Breast epithelium (tissue), 4 donors: ENCODE results near the gene SLC25A1. TPM values are rescaled to one million over a fixed set of nuclear protein-coding genes. Genes with fewer than 3 reads are reported as not detected.

ENCODE experiments used
- DNase-seq, 2 donors: peaks; one replicate each; pipeline ENCODE4 v3.0.0-alpha.2; 2019; ENCODE audit warnings: low spot score in 2 of 2
- H3K27ac ChIP-seq, 2 donors: fragments of 200-600 bp; sonication (generic) in 1 of 2; one replicate each; pipeline ENCODE4 v1.5.1; 2016 to 2019; ENCODE audit warnings: mild to moderate bottlenecking in 1 of 2
- H3K27me3 ChIP-seq, 2 donors: fragments of 200-600 bp; sonication (generic) in 1 of 2; one replicate each; pipeline versions ENCODE4 v1.5.1 to v1.6.0; 2017 to 2019; ENCODE audit warnings: control low read depth in 1 of 2, mild to moderate bottlenecking in 1 of 2
- H3K36me3 ChIP-seq: fragments of 200-600 bp; one replicate; pipeline ENCODE4 v1.5.1; 2019
- H3K4me1 ChIP-seq, 2 donors: fragments of 200-600 bp; sonication (generic); one replicate each; pipeline ENCODE4 v1.5.1; 2016 to 2019; ENCODE audit warnings: control low read depth in 1 of 2
- H3K4me3 ChIP-seq, 3 donors: fragments of 200-600 bp; sonication (generic); 1 replicate in 2 of 3; 2 replicates in 1 of 3; pipeline ENCODE4 v1.5.1; 2016 to 2019; ENCODE audit warnings: mild to moderate bottlenecking in 3 of 3, moderate library complexity in 2 of 3
- H3K9me3 ChIP-seq, 2 donors: fragments of 200-600 bp; sonication (generic) in 1 of 2; one replicate each; pipeline ENCODE4 v1.5.1; 2016 to 2019; ENCODE audit warnings: control low read depth in 1 of 2
- POLR2A ChIP-seq: fragments of 450-650 bp; IDR thresholded peaks from one replicate; pipeline ENCODE4 v1.6.1; 2016; ENCODE audit warnings: antibody characterized with exemption, mild to moderate bottlenecking, moderate library complexity
- POLR2AphosphoS5 ChIP-seq, 3 donors: sonication (generic); formaldehyde crosslinking; IDR thresholded peaks; one replicate each; pipeline ENCODE4 v1.6.1; 2017; ENCODE audit warnings: antibody characterized with exemption in 3 of 3
- intact Hi-C: fragments of 100-400 bp; cut with DNase I; formaldehyde crosslinking; loops from one replicate; pipeline ENCODE4 v1.15.1; 2023; ENCODE audit warnings: low total_unique reads
- total RNA-seq, 3 donors: library from RNA; depleted of rRNA; stranded (reverse); fragments of >200 nt; gene quantifications; one replicate each; pipeline ENCODE4 v1.1.0, GENCODE V29; 2016
- TF ChIP-seq, protein P1 (sequence below), 3 donors: fragments of 450-650 bp; IDR thresholded peaks; one replicate each; pipeline ENCODE4 v1.5.1; 2016 to 2017; ENCODE audit warnings: antibody characterized with exemption in 3 of 3, mild to moderate bottlenecking in 3 of 3, moderate library complexity in 3 of 3

SLC25A1 gene
- total RNA-seq, 3 donors from 2014 or later, result 49.2 to 140 (median 50.2) TPM

DNA sequence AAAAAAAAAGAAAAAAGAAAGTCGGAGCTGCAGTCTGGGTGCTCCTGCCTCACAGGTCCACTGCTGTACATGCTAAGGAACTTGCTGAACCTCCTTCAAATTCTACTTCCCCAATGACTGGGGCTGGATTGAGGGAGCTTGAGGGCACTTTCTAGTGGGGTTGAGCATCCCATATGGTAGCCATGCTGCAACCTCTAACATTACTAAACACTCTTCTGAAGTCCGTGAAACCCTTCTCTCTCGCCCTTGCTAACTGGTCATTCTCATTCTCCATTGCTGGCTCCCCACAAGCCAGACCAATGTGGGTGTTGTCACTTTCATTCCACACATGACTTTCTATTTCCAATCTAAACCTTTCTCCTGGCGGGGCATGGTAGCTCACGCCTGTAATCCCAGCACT lies 35.3 kb downstream of the SLC25A1 start:
- H3K27me3 ChIP-seq, result peaks cover 0 to 7% of the 10 kb centered on the region in 2 donors
- peaks cover 0 to 3% of the 10 kb centered on the region in 2 donors for H3K4me1 ChIP-seq
- H3K4me3 ChIP-seq, result peak overlapping the region in 2 of 3 donors; percentile 78 to 91
- H3K27ac ChIP-seq, result no peak overlapping the region
- no peak for DNase-seq
- TF ChIP-seq, protein P1, sequence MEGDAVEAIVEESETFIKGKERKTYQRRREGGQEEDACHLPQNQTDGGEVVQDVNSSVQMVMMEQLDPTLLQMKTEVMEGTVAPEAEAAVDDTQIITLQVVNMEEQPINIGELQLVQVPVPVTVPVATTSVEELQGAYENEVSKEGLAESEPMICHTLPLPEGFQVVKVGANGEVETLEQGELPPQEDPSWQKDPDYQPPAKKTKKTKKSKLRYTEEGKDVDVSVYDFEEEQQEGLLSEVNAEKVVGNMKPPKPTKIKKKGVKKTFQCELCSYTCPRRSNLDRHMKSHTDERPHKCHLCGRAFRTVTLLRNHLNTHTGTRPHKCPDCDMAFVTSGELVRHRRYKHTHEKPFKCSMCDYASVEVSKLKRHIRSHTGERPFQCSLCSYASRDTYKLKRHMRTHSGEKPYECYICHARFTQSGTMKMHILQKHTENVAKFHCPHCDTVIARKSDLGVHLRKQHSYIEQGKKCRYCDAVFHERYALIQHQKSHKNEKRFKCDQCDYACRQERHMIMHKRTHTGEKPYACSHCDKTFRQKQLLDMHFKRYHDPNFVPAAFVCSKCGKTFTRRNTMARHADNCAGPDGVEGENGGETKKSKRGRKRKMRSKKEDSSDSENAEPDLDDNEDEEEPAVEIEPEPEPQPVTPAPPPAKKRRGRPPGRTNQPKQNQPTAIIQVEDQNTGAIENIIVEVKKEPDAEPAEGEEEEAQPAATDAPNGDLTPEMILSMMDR (IDR thresholded peaks at IDR 0.05), result no peak
- no peak for TF ChIP-seq POLR2A
- no peak for TF ChIP-seq POLR2AphosphoS5 (IDR thresholded peaks at IDR 0.05)
- intact Hi-C loops, result no loop called here
- H3K36me3 ChIP-seq, result no peaks in the 10 kb centered on the region
- H3K9me3 ChIP-seq, result no peaks in the 10 kb centered on the region

DNA sequence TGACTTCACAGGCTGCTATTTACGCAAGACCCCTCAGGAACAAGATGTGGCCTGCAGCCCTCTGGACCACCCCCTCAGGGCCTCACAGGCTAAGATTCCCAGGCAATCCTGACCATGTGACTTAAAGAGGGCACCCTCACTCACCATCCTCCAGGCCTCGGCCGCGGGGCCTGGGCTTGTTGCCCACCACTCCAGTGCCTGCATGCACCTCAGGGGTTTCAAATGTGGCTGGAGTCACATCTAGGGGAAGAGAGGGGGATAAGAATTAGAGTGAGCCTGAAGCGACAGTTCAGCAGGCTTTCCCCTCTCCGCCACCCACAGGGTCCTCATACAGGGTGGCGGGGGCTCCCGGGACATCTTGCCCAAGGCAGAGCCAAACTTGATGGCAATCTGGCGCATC lies 36.1 kb downstream of the SLC25A1 start:
- Histone ChIP-seq H3K9me3 (no peaks in the 10 kb centered on the region), H3K4me1 (peaks cover 0 to 3% of the 10 kb centered on the region in 2 donors), H3K27ac (no peak overlapping the region), H3K36me3 (no peaks in the 10 kb centered on the region), H3K27me3 (no peaks in the 10 kb centered on the region), H3K4me3 (no peak overlapping the region)
- TF ChIP-seq POLR2AphosphoS5 (IDR thresholded peaks at IDR 0.05) (no peak), POLR2A (no peak)
- intact Hi-C loops, result no loop called here
- DNase-seq, result no peak

DNA sequence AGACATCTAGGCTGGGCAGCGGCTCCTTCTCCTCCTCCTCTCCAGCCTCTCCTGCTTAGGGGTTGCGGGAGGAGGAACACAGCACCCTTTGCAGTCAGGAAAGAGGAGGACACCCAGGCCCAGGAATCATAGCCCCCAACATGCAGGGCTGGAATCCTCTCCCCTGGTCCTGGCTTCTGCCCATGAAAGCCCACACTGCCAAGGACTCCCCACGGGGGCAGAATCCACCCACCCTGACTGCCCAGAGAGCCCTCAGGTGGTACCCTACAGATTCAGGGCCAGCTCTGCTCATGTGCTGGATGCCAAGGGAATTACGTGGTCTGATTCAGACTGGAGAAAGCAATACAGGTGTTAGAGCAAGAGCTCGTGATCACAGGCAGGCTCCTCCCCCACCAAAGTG lies 38.6 kb downstream of the SLC25A1 start:
- Histone ChIP-seq H3K27ac (no peak overlapping the region), H3K9me3 (no peaks in the 10 kb centered on the region), H3K36me3 (peaks cover under 1% of the 10 kb centered on the region), H3K4me1 (peaks cover 0 to 3% of the 10 kb centered on the region in 2 donors), H3K4me3 (no peak overlapping the region), H3K27me3 (no peaks in the 10 kb centered on the region)
- intact Hi-C loops, result no loop called here
- DNase-seq, result no peak
- TF ChIP-seq, protein P1 (IDR thresholded peaks at IDR 0.05), result no peak
- TF ChIP-seq POLR2AphosphoS5 (IDR thresholded peaks at IDR 0.05) (no peak), POLR2A (no peak)

- Histone ChIP-seq H3K27ac (no peak overlapping the region), H3K36me3 (peaks cover 8% of the 10 kb centered on the region), H3K4me1 (peaks cover 0 to 3% of the 10 kb centered on the region in 2 donors), H3K9me3 (no peaks in the 10 kb centered on the region), H3K27me3 (no peaks in the 10 kb centered on the region), H3K4me3 (no peak overlapping the region)
- no peak for DNase-seq
- intact Hi-C loops, result no loop called here
- TF ChIP-seq POLR2AphosphoS5 (IDR thresholded peaks at IDR 0.05), result no peak
- no peak for TF ChIP-seq POLR2A
- TF ChIP-seq, protein P1 (IDR thresholded peaks at IDR 0.05), result no peak
These were observed 39.6 kb downstream of the SLC25A1 start for GRCh38 chr22:19139001-19139356.

DNA sequence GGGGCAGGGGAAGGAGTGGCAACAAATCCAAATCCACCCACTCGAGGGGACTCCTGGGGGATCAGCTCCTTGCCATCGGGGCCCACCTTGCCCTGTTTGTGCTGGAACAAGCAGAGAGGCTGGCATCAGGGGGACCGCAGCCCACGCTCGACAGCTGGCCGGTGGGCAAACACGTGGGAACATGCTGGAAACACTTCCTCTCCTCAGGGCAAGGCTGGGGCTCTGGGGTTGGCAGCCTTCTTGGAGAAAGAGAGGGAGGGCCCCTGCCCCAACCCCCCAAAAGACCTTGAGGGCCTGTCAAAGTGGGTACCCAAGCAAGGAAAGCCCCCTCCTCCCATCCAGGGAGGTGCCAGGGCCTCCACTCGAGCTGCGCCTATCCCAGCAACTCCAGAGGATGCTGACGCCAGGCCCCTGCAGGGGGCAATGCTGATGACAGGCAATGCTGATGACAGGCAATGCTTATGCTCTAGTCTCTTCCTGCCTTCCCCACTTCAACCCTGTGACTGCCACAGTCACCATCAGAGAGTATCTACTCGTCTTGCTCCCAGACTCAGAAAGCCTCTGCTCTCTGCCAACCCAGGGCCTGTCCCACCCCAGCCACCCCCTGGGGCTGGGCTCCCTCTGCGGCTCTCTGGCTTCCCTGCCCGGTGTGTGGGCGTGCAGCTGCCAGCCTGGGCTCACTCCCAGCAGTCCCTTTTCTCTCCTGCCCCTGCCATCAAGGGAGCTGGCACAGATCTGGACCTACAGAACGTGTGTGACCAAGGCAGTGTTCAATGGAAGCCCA lies 40.1 kb downstream of the SLC25A1 start:
- peaks cover 13% of the 10 kb centered on the region for H3K36me3 ChIP-seq
- intact Hi-C loops, result no loop called here
- H3K27me3 ChIP-seq, result no peaks in the 10 kb centered on the region
- no peak overlapping the region for H3K27ac ChIP-seq
- no peak for DNase-seq
- H3K9me3 ChIP-seq, result no peaks in the 10 kb centered on the region
- H3K4me1 ChIP-seq, result no peaks in the 10 kb centered on the region
- H3K4me3 ChIP-seq, result no peak overlapping the region
- TF ChIP-seq POLR2A (no peak), POLR2AphosphoS5 (IDR thresholded peaks at IDR 0.05) (no peak)
- TF ChIP-seq, protein P1 (IDR thresholded peaks at IDR 0.05), result no peak
